GM12801 (cell line): ENCODE data around the gene LYSET.

Experiments
- CTCF ChIP-seq: IDR thresholded peaks from one replicate; pipeline ENCODE4 v1.5.1; 2011; ENCODE audit warnings: control low read depth; ENCODE audit not compliant: insufficient read length; ENCODE audit errors: extremely low read depth

The LYSET gene

DNA sequence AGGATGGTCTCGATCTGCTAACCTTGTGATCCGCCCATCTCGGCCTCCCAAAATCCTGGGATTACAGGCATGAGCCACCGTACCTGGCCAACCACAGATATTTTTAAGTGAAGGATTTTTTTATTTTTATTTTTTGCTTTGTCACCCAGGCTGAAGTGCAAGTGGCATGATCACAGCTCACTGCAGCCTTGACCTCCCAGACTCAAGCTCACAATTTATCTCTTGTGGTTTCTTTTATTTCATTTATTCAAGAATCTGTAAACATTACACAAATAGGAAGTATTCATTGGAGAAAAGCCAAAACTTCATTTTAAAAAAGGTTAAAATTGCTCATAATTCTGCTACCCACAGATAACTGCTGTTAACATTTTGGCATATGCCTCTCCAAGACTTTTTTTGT lies 13.7 kb upstream of the LYSET start:
- TF ChIP-seq CTCF = no peak

- TF ChIP-seq CTCF = no peak
Observed at GRCh38 chr14:93173943-93174395, 11.1 kb upstream of the LYSET start.

DNA sequence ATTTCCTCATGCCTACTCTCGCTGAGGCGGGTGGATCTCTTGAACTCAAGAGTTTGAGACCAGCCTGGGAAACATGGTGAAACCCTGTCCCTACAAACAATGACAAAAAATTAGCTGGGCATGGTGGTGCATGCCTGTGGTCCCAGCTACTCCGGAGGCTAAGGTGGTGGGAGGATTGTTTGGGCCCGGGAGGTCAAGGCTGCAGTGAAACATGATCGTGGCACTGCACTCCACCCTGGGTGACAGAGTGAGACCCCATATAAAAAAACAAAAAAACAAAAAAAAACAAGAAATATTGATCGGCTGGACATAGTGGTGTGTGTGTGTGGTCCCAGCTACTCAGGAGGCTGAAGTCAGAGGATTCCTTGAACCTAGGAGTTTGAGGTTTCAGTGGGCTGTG lies 9.6 kb upstream of the LYSET start:
- TF ChIP-seq CTCF = no peak

DNA sequence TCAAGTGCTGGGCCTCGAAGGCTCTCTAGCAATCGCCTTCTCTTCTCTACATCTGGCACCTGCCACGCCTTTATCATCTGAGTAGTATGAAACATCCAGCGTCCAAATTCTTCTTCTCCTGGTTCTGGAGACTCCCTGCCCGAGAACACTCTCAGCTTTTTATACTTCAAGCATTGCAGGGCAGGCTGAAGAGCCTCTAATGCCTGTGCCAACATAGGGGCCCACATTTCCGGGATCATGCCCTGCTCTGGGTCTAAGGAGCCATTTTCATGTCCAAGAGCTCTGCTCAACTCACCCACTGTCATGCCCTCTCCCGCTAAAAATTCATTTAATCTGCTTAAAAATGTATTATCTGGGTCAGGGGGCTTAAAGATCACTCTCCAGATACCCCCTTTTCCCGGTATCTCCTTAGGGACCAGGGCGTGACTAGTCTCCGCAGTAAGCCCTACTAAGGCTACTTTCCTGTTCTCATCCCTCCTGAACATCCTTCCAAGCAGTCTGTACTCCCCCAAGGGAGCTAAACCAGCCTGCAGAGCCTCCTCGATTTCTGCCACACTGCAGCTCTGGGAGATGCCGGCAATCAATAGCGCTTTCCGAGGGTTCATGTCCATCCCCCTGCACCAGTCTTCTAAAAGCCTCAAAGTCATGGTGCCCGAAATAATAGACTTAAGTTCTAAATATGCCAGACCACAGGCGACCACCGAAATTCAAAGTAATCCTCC lies 1.4 kb upstream of the LYSET start:
- no peak for TF ChIP-seq CTCF

- TF ChIP-seq CTCF = no peak
Observed at GRCh38 chr14:93185349-93185720, 218 bp downstream of the LYSET start.

- TF ChIP-seq CTCF = no peak
Observed at GRCh38 chr14:93186466-93186865, 1.3 kb downstream of the LYSET start.

- TF ChIP-seq CTCF = no peak
Observed at GRCh38 chr14:93186956-93187355, 1.8 kb downstream of the LYSET start.
